Measurements from ENCODE around the gene TOP3A.

Gene TOP3A

DNA sequence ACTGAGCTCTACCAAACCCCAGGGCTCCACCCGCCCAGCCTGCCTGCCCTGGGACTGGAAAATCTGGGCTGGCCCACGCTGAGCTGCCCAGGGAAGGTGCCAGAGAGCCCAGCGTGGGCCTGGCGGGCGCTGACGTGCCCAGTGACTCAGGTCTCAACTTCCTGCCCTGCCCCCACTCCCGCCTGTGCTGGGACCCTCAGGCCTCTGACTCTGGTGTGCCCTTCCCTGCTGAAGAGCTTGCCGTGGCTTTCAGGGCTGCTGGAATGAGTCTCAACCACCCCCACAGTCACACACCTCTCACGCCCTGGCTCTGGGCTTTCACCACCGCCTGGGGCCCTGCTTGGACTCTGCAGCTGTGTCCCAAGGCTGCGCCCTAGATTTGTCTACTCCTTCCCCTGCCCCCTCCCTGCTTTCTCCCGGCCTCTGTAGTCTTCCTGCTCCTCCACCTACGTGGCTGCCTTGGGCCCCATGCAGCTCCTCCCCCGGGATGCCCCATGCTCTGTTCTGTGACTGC lies 79.0 kb downstream of the TOP3A start:
- Histone ChIP-seq H3K36me3 (ENCODE audit: low read depth) (peaks cover 22% of the 10 kb centered on the region), H3K27me3 (ENCODE audit: insufficient read depth, poor library complexity, severe bottlenecking) (no peaks in the 10 kb centered on the region), H3K9me3 (ENCODE audit: severe bottlenecking) (no peaks in the 10 kb centered on the region), H3K4me3 (ENCODE audit: severe bottlenecking) (no peak overlapping the region), H3K27ac (ENCODE audit: poor library complexity, severe bottlenecking) (peak overlapping the region; percentile 89), H3K4me1 (ENCODE audit: insufficient read depth, poor library complexity, severe bottlenecking) (peaks cover 13% of the 10 kb centered on the region)
- DNase-seq (ENCODE audit: low spot score) (peak; percentile 88), ATAC-seq (ENCODE audit: low read depth) (peak; percentile 85)
- TF ChIP-seq, protein P1, sequence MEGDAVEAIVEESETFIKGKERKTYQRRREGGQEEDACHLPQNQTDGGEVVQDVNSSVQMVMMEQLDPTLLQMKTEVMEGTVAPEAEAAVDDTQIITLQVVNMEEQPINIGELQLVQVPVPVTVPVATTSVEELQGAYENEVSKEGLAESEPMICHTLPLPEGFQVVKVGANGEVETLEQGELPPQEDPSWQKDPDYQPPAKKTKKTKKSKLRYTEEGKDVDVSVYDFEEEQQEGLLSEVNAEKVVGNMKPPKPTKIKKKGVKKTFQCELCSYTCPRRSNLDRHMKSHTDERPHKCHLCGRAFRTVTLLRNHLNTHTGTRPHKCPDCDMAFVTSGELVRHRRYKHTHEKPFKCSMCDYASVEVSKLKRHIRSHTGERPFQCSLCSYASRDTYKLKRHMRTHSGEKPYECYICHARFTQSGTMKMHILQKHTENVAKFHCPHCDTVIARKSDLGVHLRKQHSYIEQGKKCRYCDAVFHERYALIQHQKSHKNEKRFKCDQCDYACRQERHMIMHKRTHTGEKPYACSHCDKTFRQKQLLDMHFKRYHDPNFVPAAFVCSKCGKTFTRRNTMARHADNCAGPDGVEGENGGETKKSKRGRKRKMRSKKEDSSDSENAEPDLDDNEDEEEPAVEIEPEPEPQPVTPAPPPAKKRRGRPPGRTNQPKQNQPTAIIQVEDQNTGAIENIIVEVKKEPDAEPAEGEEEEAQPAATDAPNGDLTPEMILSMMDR (IDR thresholded peaks at IDR 0.05; ENCODE audit: poor library complexity, severe bottlenecking): no peak

DNA sequence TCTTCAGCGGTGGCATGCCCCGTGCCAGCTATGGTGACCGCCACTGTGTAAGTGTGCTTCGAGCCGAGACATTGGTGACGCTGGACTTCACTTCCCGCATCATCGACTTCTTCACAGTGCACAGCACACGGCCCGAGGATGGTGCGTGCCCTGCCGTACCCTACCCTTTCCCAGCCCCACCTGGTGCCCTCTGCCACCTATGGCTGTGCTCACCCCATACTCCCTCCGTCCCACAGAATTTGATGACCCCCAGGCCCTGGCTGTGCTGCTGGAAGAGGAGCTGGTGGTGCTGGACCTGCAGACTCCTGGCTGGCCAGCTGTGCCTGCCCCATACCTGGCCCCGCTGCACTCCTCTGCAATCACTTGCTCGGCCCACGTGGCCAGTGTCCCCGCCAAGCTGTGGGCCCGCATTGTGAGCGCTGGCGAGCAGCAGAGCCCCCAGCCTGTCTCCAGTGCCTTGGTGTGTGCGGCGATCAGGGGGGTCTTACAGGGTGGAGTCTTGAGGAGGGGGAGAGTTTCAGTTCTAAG lies 79.9 kb downstream of the TOP3A start:
- ATAC-seq (ENCODE audit: low read depth) (no peak), DNase-seq (ENCODE audit: low spot score) (no peak)
- H3K4me1 ChIP-seq (ENCODE audit: insufficient read depth, poor library complexity, severe bottlenecking): peaks cover 13% of the 10 kb centered on the region
- TF ChIP-seq, protein P1 (IDR thresholded peaks at IDR 0.05; ENCODE audit: poor library complexity, severe bottlenecking): no peak
- no peaks in the 10 kb centered on the region for H3K27me3 ChIP-seq (ENCODE audit: insufficient read depth, poor library complexity, severe bottlenecking)
- H3K36me3 ChIP-seq (ENCODE audit: low read depth): peaks cover 22% of the 10 kb centered on the region
- peak overlapping the region; percentile 89 for H3K27ac ChIP-seq (ENCODE audit: poor library complexity, severe bottlenecking)
- H3K4me3 ChIP-seq (ENCODE audit: severe bottlenecking): no peak overlapping the region
- no peaks in the 10 kb centered on the region for H3K9me3 ChIP-seq (ENCODE audit: severe bottlenecking)

DNA sequence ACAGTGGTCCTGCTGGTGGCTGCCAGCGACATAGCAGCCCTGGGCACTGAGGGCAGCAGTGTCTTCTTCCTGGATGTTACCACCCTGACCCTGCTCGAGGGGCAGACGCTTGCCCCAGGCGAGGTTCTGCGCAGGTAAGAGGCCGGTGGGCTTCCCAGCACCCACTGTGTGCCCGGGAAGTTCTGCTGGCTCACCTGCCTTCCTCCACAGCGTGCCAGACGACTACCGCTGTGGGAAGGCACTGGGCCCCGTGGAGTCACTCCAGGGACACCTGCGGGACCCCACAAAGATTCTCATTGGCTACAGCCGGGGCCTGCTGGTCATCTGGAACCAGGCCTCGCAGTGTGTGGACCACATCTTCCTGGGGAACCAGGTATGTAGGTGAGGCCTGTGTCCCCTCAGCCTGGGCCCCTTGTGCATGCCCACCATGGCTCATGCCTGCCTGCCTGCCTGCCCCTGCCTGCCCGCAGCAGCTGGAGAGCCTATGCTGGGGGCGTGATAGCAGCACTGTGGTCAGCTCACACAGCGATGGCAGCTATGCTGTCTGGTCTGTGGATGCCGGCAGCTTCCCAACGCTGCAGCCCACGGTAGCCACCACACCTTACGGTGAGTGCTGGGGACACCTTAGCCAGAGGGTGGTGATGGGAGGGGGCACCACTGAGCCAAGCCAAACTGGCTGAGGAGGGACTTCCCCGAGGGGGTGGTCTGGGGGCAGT lies 80.8 kb downstream of the TOP3A start:
- Histone ChIP-seq H3K4me3 (ENCODE audit: severe bottlenecking) (no peak overlapping the region), H3K27me3 (ENCODE audit: insufficient read depth, poor library complexity, severe bottlenecking) (no peaks in the 10 kb centered on the region), H3K9me3 (ENCODE audit: severe bottlenecking) (no peaks in the 10 kb centered on the region), H3K36me3 (ENCODE audit: low read depth) (peaks cover 22% of the 10 kb centered on the region), H3K27ac (ENCODE audit: poor library complexity, severe bottlenecking) (no peak overlapping the region), H3K4me1 (ENCODE audit: insufficient read depth, poor library complexity, severe bottlenecking) (peaks cover 13% of the 10 kb centered on the region)
- TF ChIP-seq, protein P1 (IDR thresholded peaks at IDR 0.05; ENCODE audit: poor library complexity, severe bottlenecking): no peak
- ATAC-seq (ENCODE audit: low read depth): no peak
- no peak for DNase-seq (ENCODE audit: low spot score)

DNA sequence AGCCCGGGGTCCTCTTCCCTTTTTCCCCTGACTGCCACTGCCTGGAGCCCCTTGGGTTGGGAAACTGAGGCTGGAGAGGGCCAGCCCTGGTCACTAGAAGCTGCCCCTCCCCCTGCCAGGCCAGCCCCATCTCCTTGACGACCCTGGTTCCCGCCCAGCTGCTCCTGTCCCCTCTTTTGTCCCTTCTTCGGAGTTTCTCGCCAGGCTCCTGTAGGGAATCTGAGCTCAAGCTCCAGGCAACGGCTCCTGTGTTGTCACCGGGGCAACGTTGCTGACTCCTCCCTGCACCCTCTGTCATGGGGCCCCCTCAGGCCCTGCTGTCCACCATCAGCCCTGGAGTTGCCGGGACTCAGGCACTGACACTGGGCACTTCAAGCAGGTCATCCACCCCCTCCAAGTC lies 83.6 kb downstream of the TOP3A start:
- Histone ChIP-seq H3K36me3 (ENCODE audit: low read depth) (peaks cover 6% of the 10 kb centered on the region; the same call in 1 of the 2 replicates), H3K9me3 (ENCODE audit: severe bottlenecking) (no peaks in the 10 kb centered on the region), H3K27ac (ENCODE audit: poor library complexity, severe bottlenecking) (no peak overlapping the region), H3K4me3 (ENCODE audit: severe bottlenecking) (no peak overlapping the region), H3K4me1 (ENCODE audit: insufficient read depth, poor library complexity, severe bottlenecking) (peaks cover 11% of the 10 kb centered on the region), H3K27me3 (ENCODE audit: insufficient read depth, poor library complexity, severe bottlenecking) (no peaks in the 10 kb centered on the region)
- TF ChIP-seq, protein P1 (IDR thresholded peaks at IDR 0.05; ENCODE audit: poor library complexity, severe bottlenecking): no peak
- DNase-seq (ENCODE audit: low spot score): no peak
- ATAC-seq (ENCODE audit: low read depth): no peak

Measured in RWPE2 (cell line).